Neural crest cell (in vitro differentiated cells): Measurements from ENCODE around the gene DLX4. TPM values are rescaled to one million over a fixed set of nuclear protein-coding genes. Genes with fewer than 3 reads are reported as not detected.

Experiments
- DNase-seq: peaks from one replicate; pipeline ENCODE4 v3.0.0; 2021; ENCODE audit warnings: low read depth, mixed read lengths, low spot score
- H3K27ac Mint-ChIP-seq: one replicate; pipeline ENCODE4 v1.8.0; 2021; ENCODE audit warnings: mild to moderate bottlenecking, mixed read lengths; ENCODE audit not compliant: unreplicated experiment
- H3K27me3 Mint-ChIP-seq: 2 replicates; pipeline ENCODE4 v1.8.0; 2021; ENCODE audit warnings: low read depth, mild to moderate bottlenecking, mixed read lengths
- H3K36me3 Mint-ChIP-seq: 2 replicates; pipeline ENCODE4 v1.8.0; 2021; ENCODE audit warnings: low read depth, mild to moderate bottlenecking, mixed read lengths
- H3K4me1 Mint-ChIP-seq: 2 replicates; pipeline ENCODE4 v1.8.0; 2021; ENCODE audit warnings: mixed read lengths
- H3K4me3 Mint-ChIP-seq: one replicate; pipeline ENCODE4 v1.8.0; 2021; ENCODE audit warnings: mild to moderate bottlenecking, mixed read lengths
- H3K9me3 Mint-ChIP-seq: 2 replicates; pipeline ENCODE4 v1.8.0; 2021; ENCODE audit warnings: mixed read lengths
- total RNA-seq: library from RNA; stranded (reverse); gene quantifications from 2 replicates; pipeline ENCODE4 v1.2.1, GENCODE V29; 2021
- TF ChIP-seq, protein P1 (sequence below): fragments of 200-600 bp; sonication (generic); conservative IDR thresholded peaks from 2 replicates; pipeline ENCODE4 v1.5.0; 2021; ENCODE audit warnings: antibody characterized with exemption, mild to moderate bottlenecking

Gene DLX4
- total RNA-seq, 1 donor from 2014 or later, result 0.49 TPM

DNA sequence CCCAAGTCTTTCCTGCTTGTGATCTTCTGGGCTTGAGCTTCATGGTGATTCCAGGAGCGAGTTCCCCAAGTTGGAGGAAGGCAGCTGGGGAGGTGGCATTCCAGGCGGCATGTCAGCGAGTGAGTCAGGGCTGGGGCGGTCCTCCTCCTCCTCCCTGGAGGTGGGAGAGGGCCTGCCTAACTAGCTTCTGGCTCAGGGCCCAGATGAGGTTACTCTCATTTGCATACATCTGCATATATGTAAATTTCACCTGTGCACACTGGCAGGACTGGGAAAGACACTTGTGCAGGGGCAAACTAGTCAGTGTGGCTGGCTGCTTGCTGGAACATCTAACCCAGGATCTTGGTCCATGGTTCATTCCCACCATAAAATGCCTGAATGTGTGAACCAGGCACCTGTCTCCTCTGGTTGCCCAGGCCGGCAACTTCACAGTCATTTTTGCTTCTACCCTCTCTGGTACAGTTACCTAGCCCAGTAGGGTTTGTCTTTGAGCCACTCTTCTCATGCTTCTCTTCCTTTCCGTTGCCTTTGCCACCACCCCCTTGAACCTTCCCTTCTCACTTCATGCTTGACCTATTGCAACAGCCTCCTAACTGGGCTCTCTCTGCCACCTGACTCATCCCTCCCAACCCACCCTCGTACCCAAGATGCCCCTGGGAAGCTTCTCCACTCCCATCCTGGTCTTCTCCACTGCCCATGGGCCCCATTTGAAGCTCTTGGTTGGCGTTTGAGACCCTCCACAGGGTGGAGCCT is 9.6 kb upstream of the DLX4 start:
- H3K27me3 Mint-ChIP-seq, result peaks cover 77% of the 10 kb centered on the region
- no peak for DNase-seq

DNA sequence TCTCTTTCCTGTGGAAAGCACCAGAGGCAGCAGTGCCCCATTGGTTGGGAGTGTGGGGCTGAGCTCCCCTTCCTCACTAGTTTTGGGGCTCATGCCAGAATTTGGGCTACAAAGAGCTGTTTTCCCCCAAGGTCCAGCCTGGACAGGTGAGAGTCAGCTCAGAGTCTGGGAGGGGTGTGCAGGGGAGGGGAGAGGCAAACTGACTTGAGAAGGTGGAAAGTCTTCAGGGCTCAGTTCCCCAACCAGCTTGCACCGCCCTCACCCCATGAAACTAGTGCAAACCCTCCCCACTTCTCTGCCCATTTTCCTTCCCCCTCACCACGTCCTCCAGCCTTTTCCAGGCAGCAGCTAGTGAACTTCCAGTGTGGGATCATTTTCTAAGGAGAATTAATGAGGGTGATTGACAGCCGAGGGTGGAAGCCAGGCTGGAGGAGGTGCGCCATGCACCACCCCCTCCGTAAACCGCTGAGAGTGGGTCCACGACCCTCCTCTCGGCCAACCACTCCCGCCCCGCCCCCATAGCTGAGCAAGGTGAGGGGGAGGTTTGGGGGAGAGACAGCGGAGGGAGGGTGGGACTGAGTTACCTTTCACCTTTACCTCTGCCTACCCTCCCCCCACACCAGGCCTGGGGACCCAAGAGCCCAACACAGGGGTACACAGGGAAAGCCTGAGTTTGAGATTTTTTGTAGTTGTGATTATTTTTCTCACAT is 6.2 kb upstream of the DLX4 start:
- Mint-ChIP-seq H3K27ac (no peak overlapping the region), H3K4me3 (no peak overlapping the region)
- TF ChIP-seq, protein P1, sequence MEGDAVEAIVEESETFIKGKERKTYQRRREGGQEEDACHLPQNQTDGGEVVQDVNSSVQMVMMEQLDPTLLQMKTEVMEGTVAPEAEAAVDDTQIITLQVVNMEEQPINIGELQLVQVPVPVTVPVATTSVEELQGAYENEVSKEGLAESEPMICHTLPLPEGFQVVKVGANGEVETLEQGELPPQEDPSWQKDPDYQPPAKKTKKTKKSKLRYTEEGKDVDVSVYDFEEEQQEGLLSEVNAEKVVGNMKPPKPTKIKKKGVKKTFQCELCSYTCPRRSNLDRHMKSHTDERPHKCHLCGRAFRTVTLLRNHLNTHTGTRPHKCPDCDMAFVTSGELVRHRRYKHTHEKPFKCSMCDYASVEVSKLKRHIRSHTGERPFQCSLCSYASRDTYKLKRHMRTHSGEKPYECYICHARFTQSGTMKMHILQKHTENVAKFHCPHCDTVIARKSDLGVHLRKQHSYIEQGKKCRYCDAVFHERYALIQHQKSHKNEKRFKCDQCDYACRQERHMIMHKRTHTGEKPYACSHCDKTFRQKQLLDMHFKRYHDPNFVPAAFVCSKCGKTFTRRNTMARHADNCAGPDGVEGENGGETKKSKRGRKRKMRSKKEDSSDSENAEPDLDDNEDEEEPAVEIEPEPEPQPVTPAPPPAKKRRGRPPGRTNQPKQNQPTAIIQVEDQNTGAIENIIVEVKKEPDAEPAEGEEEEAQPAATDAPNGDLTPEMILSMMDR, result no peak

More for the DNA sequence above, 9.6 kb upstream of the DLX4 start:
- H3K4me1 Mint-ChIP-seq, result peaks cover 10% of the 10 kb centered on the region
- H3K27ac Mint-ChIP-seq, result no peak overlapping the region
- TF ChIP-seq, protein P1, result no peak
- H3K36me3 Mint-ChIP-seq, result no peaks in the 10 kb centered on the region
- no peak overlapping the region for H3K4me3 Mint-ChIP-seq
- H3K9me3 Mint-ChIP-seq, result no peaks in the 10 kb centered on the region

DNA sequence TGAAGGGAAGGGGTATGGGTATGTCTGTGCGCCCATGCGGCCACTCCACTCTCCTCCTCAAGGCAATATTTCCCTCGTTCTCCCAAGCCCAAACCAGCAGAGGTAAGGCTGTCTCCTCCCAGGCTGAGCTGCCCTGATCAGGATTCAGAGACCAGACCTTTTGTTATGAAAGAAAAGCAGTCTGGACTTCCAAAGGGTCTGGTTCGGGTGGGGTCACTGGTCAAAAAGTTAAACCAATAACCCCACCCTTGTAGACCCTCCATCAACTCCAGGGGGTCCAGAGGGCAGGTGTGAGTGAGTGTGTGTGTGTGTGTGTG is 5.7 kb upstream of the DLX4 start:
- no peaks in the 10 kb centered on the region for H3K9me3 Mint-ChIP-seq
- peaks cover 93% of the 10 kb centered on the region for H3K27me3 Mint-ChIP-seq
- peak overlapping the region; percentile 70 for H3K4me3 Mint-ChIP-seq
- no peak overlapping the region for H3K27ac Mint-ChIP-seq
- TF ChIP-seq, protein P1, result no peak
- peaks cover 19% of the 10 kb centered on the region for H3K4me1 Mint-ChIP-seq
- peaks cover 3% of the 10 kb centered on the region for H3K36me3 Mint-ChIP-seq
- DNase-seq, result no peak

More for the DNA sequence above, 6.2 kb upstream of the DLX4 start:
- Mint-ChIP-seq H3K4me1 (peaks cover 19% of the 10 kb centered on the region), H3K9me3 (no peaks in the 10 kb centered on the region), H3K27me3 (peaks cover 89% of the 10 kb centered on the region), H3K36me3 (peaks cover 3% of the 10 kb centered on the region)
- DNase-seq, result no peak

DNA sequence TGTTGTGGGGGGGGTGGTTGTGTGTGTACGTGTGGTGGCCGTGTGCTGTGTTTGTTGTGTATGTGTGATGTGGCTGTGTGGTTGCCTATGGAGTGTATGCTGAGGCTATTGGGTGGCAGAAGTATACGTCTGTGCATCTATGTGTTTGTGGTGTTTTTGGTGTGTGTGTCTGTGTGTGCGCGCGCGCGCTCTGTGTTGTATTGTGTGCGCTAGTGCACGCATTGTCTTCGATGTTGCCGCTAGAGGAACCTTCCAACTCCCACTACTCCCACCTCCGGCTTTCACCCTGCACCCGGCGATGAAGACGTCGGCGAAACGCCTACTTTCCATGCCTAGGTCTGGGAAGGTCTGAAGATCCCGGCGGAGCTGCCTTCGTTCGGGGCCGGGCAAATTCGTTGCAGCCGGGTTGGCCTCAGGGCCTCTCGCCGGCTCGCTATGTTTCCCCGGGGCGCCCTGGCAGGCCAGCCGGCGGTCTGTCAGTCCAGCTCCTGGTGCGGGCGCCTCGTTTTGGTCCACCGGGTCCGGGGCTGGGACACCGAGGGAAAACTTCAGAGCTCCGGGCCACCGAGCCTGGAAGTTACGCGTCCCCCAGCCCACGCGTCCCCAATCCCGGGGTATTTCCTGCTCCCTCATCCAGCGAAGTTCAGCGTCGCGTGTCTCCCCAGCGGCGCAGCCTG is 5.2 kb upstream of the DLX4 start:
- peaks cover 3% of the 10 kb centered on the region for H3K36me3 Mint-ChIP-seq
- H3K27me3 Mint-ChIP-seq, result peaks cover 94% of the 10 kb centered on the region
- TF ChIP-seq, protein P1, result no peak
- peak; percentile 20 for DNase-seq
- H3K9me3 Mint-ChIP-seq, result no peaks in the 10 kb centered on the region
- no peak overlapping the region for H3K27ac Mint-ChIP-seq
- H3K4me1 Mint-ChIP-seq, result peaks cover 20% of the 10 kb centered on the region
- H3K4me3 Mint-ChIP-seq, result peak overlapping the region; percentile 70

DNA sequence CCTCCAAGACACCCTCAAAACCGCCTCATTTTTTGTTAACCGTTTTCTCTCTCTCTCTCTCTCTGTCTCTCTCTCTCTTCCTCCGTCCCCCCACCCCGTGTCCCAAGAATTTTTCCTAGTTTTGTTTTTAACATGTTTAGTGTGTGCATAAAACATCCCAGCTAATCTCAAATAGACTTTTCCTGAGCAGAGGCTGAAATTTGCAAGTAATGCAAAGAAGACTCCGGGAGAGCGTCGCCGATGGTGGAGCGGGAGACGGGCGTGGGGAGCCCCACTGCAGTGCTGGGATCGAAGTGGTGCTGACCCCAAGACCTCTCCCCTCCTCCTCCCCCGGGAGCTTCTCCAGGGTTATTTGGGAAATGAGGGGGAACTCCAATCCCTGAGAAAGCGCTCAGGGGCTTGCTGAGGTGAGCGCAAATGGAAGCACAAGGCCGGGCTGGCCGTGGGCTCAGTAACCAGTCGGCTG is 4.7 kb upstream of the DLX4 start:
- DNase-seq, result no peak
- TF ChIP-seq, protein P1, result no peak
- Mint-ChIP-seq H3K4me1 (peaks cover 22% of the 10 kb centered on the region), H3K36me3 (peaks cover 3% of the 10 kb centered on the region), H3K27me3 (peaks cover 94% of the 10 kb centered on the region), H3K27ac (no peak overlapping the region), H3K4me3 (peak overlapping the region; percentile 20), H3K9me3 (no peaks in the 10 kb centered on the region)
